Left lung (tissue), 10 donors: ENCODE results near the gene MAP6. TPM values are rescaled to one million over a fixed set of nuclear protein-coding genes. Genes with fewer than 3 reads are reported as not detected.
A peak's percentile ranks its signal among the peaks of the same experiment; 100 is the strongest.

Experiments used
- ATAC-seq: fragments of 200-7000 bp; cut with Tn5 transposase; one replicate; pipeline ENCODE4 v1.9.1; 2020; ENCODE audit warnings: moderate library complexity
- DNase-seq, 4 donors: peaks; one replicate each; pipeline ENCODE4 v3.0.0-alpha.2; 2013 to 2020
- H3K27ac ChIP-seq, 2 donors: fragments of 200-600 bp; sonication (generic) in 1 of 2; one replicate each; pipeline versions ENCODE4 v1.5.0 to v1.8.0; 2020 to 2021
- H3K27me3 ChIP-seq, 2 donors: fragments of 200-600 bp; sonication (generic) in 1 of 2; one replicate each; pipeline versions ENCODE4 v1.5.0 to v1.8.0; 2020 to 2021
- H3K36me3 ChIP-seq, 2 donors: fragments of 200-600 bp; sonication (generic) in 1 of 2; one replicate each; pipeline versions ENCODE4 v1.5.0 to v1.8.0; 2020 to 2021
- H3K4me1 ChIP-seq, 2 donors: fragments of 200-600 bp; one replicate each; pipeline ENCODE4 v1.8.0; 2021
- H3K4me3 ChIP-seq, 2 donors: fragments of 200-600 bp; sonication (generic) in 1 of 2; one replicate each; pipeline versions ENCODE4 v1.5.0 to v1.8.0; 2020 to 2021; ENCODE audit warnings: mild to moderate bottlenecking in 1 of 2
- H3K9me3 ChIP-seq, 2 donors: fragments of 200-600 bp; sonication (generic) in 1 of 2; one replicate each; pipeline versions ENCODE4 v1.5.0 to v1.8.0; 2020 to 2021
- CTCF ChIP-seq, 2 donors: fragments of 200-600 bp; sonication (generic) in 1 of 2; IDR thresholded peaks; one replicate each; pipeline versions ENCODE4 v1.5.0 to v1.8.0; 2021; ENCODE audit warnings: antibody characterized with exemption in 2 of 2
- intact Hi-C, 2 donors: fragments of 100-400 bp; cut with DNase I; formaldehyde crosslinking; loops; one replicate each; pipeline versions ENCODE4 v1.11.2 to v1.14.2; 2022
- polyA plus RNA-seq, 6 donors: library from polyadenylated mRNA; unstranded; fragments of 120-200 nt; gene quantifications; one replicate each; pipeline ENCODE4 v1.2.1, GENCODE V29; 2013; ENCODE audit not compliant: insufficient read length in 6 of 6
- total RNA-seq, 2 donors: library from RNA; stranded (reverse); fragmentation: NEBNext Ultra II Directional; extraction: Animal tissue kit (Norgen Biotek cat#: 25700); gene quantifications; one replicate each; pipeline ENCODE4 v1.2.1, GENCODE V29; 2021
- donor health status: DM: no; HTN: yes; CAD: no.
- donor health status: DM: no; HTN: no; CAD: no.

The MAP6 gene
- total and polyA plus RNA-seq, 8 donors, result 5.9 to 9.8 (median 7.8) TPM

GRCh38 chr11:75594211-75594610 lies 74.6 kb downstream of the MAP6 start:
- no peaks in the 10 kb centered on the region for H3K9me3 ChIP-seq
- intact Hi-C loops, result no loop called here
- no peak for ATAC-seq
- TF ChIP-seq CTCF (IDR thresholded peaks at IDR 0.05), result no peak
- H3K4me3 ChIP-seq, result no peak overlapping the region
- no peaks in the 10 kb centered on the region for H3K36me3 ChIP-seq
- no peak for DNase-seq
- no peak overlapping the region for H3K27ac ChIP-seq
- H3K27me3 ChIP-seq, result no peaks in the 10 kb centered on the region
- H3K4me1 ChIP-seq, result no peaks in the 10 kb centered on the region

GRCh38 chr11:75593286-75593915 lies 75.4 kb downstream of the MAP6 start:
- no peak for DNase-seq
- H3K27me3 ChIP-seq, result no peaks in the 10 kb centered on the region
- no peaks in the 10 kb centered on the region for H3K36me3 ChIP-seq
- TF ChIP-seq CTCF (IDR thresholded peaks at IDR 0.05), result no peak
- H3K9me3 ChIP-seq, result no peaks in the 10 kb centered on the region
- no peak overlapping the region for H3K27ac ChIP-seq
- H3K4me3 ChIP-seq, result no peak overlapping the region
- no peaks in the 10 kb centered on the region for H3K4me1 ChIP-seq
- intact Hi-C loops, result no loop called here
- ATAC-seq, result no peak

GRCh38 chr11:75592715-75593114 lies 76.1 kb downstream of the MAP6 start:
- Histone ChIP-seq H3K27me3 (no peaks in the 10 kb centered on the region), H3K4me1 (no peaks in the 10 kb centered on the region), H3K4me3 (no peak overlapping the region), H3K27ac (no peak overlapping the region), H3K36me3 (no peaks in the 10 kb centered on the region), H3K9me3 (no peaks in the 10 kb centered on the region)
- intact Hi-C loops, result no loop called here
- DNase-seq (no peak), ATAC-seq (peak; percentile 57)
- no peak for TF ChIP-seq CTCF (IDR thresholded peaks at IDR 0.05)

- Histone ChIP-seq H3K4me1 (no peaks in the 10 kb centered on the region), H3K27ac (no peak overlapping the region), H3K4me3 (no peak overlapping the region), H3K27me3 (no peaks in the 10 kb centered on the region), H3K9me3 (no peaks in the 10 kb centered on the region), H3K36me3 (no peaks in the 10 kb centered on the region)
- DNase-seq (no peak), ATAC-seq (no peak)
- no peak for TF ChIP-seq CTCF (IDR thresholded peaks at IDR 0.05)
- intact Hi-C loops, result no loop called here
These were observed 76.9 kb downstream of the MAP6 start for GRCh38 chr11:75591966-75592365.

- DNase-seq, result no peak
- no peak overlapping the region for H3K27ac ChIP-seq
- H3K36me3 ChIP-seq, result no peaks in the 10 kb centered on the region
- no peaks in the 10 kb centered on the region for H3K4me1 ChIP-seq
- no peak overlapping the region for H3K4me3 ChIP-seq
- H3K9me3 ChIP-seq, result no peaks in the 10 kb centered on the region
- no peak for ATAC-seq
- H3K27me3 ChIP-seq, result no peaks in the 10 kb centered on the region
- intact Hi-C loops, result no loop called here
- TF ChIP-seq CTCF (IDR thresholded peaks at IDR 0.05), result no peak
These were observed 77.5 kb downstream of the MAP6 start for GRCh38 chr11:75591371-75591770.
